ENCODE measurements around the gene CNPY2. TPM values are rescaled to one million over a fixed set of nuclear protein-coding genes. Genes with fewer than 3 reads are reported as not detected.

The CNPY2 gene
- total and polyA plus RNA-seq, 4 donors = 24.6 to 163 (median 70.7) TPM

DNA sequence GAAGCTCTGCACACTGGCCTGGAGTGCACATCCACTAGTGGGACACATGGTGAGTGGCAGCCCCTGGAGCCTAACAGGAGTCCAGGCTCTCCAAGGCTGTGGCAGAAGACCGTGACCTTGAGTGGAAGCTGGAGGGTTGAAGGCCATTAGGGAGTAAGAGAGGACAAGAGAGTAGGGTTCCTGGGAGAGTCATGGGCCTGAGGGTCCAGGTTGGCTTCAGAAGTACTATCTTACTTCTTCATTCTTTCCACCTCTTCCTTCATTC, 23.3 kb upstream of the CNPY2 start:
- TF ChIP-seq JUND (IDR thresholded peaks at IDR 0.05) (no peak), GABPA (IDR thresholded peaks at IDR 0.05 in 1 of 2, conservative IDR thresholded peaks at IDR 0.05 in 1 of 2) (no peak), RXRA (IDR thresholded peaks at IDR 0.05) (no peak), YY1 (IDR thresholded peaks at IDR 0.05) (no peak), SP1 (IDR thresholded peaks at IDR 0.05) (no peak), CTCF (IDR thresholded peaks at IDR 0.05; ENCODE audit: low read depth, low read length, missing input control) (no peak), RAD21 (IDR thresholded peaks at IDR 0.05) (no peak), HNF4G (IDR thresholded peaks at IDR 0.05) (no peak), FOXA2 (IDR thresholded peaks at IDR 0.05) (no peak), FOXA1 (IDR thresholded peaks at IDR 0.05) (no peak), ATF3 (IDR thresholded peaks at IDR 0.05) (no peak), EGR1 (IDR thresholded peaks at IDR 0.05; ENCODE audit: low read depth in 2 of 2) (no peak), ZBTB33 (IDR thresholded peaks at IDR 0.05) (no peak), HNF4A (conservative IDR thresholded peaks at IDR 0.05) (no peak), NR2F2 (IDR thresholded peaks at IDR 0.05) (no peak), TAF1 (conservative IDR thresholded peaks at IDR 0.05) (no peak)
- TF ChIP-seq, protein P1, sequence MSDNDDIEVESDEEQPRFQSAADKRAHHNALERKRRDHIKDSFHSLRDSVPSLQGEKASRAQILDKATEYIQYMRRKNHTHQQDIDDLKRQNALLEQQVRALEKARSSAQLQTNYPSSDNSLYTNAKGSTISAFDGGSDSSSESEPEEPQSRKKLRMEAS (IDR thresholded peaks at IDR 0.05) = no peak
- TF ChIP-seq, protein P2, sequence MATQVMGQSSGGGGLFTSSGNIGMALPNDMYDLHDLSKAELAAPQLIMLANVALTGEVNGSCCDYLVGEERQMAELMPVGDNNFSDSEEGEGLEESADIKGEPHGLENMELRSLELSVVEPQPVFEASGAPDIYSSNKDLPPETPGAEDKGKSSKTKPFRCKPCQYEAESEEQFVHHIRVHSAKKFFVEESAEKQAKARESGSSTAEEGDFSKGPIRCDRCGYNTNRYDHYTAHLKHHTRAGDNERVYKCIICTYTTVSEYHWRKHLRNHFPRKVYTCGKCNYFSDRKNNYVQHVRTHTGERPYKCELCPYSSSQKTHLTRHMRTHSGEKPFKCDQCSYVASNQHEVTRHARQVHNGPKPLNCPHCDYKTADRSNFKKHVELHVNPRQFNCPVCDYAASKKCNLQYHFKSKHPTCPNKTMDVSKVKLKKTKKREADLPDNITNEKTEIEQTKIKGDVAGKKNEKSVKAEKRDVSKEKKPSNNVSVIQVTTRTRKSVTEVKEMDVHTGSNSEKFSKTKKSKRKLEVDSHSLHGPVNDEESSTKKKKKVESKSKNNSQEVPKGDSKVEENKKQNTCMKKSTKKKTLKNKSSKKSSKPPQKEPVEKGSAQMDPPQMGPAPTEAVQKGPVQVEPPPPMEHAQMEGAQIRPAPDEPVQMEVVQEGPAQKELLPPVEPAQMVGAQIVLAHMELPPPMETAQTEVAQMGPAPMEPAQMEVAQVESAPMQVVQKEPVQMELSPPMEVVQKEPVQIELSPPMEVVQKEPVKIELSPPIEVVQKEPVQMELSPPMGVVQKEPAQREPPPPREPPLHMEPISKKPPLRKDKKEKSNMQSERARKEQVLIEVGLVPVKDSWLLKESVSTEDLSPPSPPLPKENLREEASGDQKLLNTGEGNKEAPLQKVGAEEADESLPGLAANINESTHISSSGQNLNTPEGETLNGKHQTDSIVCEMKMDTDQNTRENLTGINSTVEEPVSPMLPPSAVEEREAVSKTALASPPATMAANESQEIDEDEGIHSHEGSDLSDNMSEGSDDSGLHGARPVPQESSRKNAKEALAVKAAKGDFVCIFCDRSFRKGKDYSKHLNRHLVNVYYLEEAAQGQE (IDR thresholded peaks at IDR 0.05) = no peak
- 98% methylated on average over 1 of the region's 1 CpG for WGBS
- Histone ChIP-seq H3K9ac (ENCODE audit: low read depth in 1 of 2, low read length in 2 of 2) (no peak overlapping the region), H3K4me3 (ENCODE audit: low read depth in 1 of 3, low read length in 3 of 3) (no peak overlapping the region), H3K27ac (ENCODE audit: low read depth in 1 of 2, low read length in 2 of 2) (no peak overlapping the region), H3K36me3 (ENCODE audit: control insufficient read depth in 4 of 4, insufficient read depth in 3 of 4, low read depth in 1 of 4, low read length in 3 of 4) (peaks cover 6 to 24% (median 17%) of the 10 kb centered on the region in 4 donors), H3K27me3 (ENCODE audit: control insufficient read depth in 4 of 4, insufficient read depth in 4 of 4, low read length in 3 of 4) (no peaks in the 10 kb centered on the region), H3K4me1 (ENCODE audit: control insufficient read depth in 4 of 4, insufficient read depth in 4 of 4, low read length in 3 of 4) (peaks cover 0 to 5% (median 3%) of the 10 kb centered on the region in 4 donors), H3K9me3 (ENCODE audit: control insufficient read depth in 4 of 4, low read length in 3 of 4) (no peaks in the 10 kb centered on the region)
- DNase-seq (ENCODE audit: low spot score) = no peak

Data from liver (tissue), 9 donors.